DND-41 (cell line): Measurements from ENCODE around the gene EPHB2.

Source experiments
- CTCF ChIP-seq: IDR thresholded peaks from 2 replicates; pipeline ENCODE4 v1.5.1; 2012; ENCODE audit warnings: borderline replicate concordance, low read length, moderate library complexity, mild to moderate bottlenecking; ENCODE audit not compliant: poor library complexity, severe bottlenecking; ENCODE audit errors: extremely low read depth
- EZH2 ChIP-seq: IDR thresholded peaks from 3 replicates; pipeline ENCODE4 v1.6.1; 2012; ENCODE audit warnings: borderline replicate concordance, low read depth, mild to moderate bottlenecking, moderate library complexity, low read length, inconsistent platforms; ENCODE audit not compliant: severe bottlenecking

GRCh38 chr1:22821027-22821426, 110.4 kb downstream of the EPHB2 start:
- no peak for TF ChIP-seq CTCF
- no peak for TF ChIP-seq EZH2
